ENCODE measurements around the gene TMEM201.
"Not testable (repeated sequence)": the region's sequence is repeated elsewhere in the genome, so short reads cannot be mapped to it uniquely, and the experiment has no call there.

The TMEM201 gene

DNA sequence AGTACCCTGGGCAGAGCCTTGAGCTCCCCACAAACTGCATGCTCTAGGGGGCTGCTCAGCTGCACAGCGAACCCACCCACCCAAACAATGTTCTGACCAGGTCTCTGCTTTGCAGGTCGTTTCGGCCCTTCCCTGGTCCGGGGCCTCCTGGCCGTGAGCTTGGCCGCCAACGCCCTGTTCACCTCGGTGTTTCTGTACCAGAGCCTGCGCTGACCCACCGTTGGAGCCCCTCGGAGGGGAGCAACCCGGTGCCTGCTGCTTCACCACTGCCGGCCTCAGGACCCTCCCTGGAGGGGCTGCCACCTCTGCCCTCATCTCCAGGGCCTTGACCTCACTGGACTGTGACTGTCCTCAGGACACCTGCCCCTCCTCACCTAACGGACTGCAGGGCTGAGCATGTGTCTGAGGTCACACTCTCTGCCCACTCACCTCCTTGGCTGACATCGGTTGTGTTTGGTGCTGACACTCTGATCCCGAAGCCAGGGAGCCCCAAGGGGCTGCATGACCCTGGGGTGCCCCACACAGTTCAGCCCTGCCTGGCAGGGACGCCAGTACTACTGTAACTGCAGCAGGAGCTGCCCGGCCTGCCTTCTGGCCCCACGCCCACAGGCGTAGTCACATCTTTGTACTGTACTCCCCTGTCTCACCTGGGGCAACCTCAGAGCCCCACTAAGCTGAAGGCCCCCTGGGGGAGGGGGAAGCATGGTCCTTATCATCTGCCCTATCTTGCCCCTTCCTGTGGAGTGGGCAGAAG is 24.3 kb downstream of the TMEM201 start:
- no peak overlapping the region for H3K4me3 ChIP-seq (ENCODE audit: low read depth, low read length)
- TF ChIP-seq, protein P1, sequence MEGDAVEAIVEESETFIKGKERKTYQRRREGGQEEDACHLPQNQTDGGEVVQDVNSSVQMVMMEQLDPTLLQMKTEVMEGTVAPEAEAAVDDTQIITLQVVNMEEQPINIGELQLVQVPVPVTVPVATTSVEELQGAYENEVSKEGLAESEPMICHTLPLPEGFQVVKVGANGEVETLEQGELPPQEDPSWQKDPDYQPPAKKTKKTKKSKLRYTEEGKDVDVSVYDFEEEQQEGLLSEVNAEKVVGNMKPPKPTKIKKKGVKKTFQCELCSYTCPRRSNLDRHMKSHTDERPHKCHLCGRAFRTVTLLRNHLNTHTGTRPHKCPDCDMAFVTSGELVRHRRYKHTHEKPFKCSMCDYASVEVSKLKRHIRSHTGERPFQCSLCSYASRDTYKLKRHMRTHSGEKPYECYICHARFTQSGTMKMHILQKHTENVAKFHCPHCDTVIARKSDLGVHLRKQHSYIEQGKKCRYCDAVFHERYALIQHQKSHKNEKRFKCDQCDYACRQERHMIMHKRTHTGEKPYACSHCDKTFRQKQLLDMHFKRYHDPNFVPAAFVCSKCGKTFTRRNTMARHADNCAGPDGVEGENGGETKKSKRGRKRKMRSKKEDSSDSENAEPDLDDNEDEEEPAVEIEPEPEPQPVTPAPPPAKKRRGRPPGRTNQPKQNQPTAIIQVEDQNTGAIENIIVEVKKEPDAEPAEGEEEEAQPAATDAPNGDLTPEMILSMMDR (conservative IDR thresholded peaks at IDR 0.05; ENCODE audit: low read depth, low read length): no peak
- DNase-seq (ENCODE audit: low read depth): no peak

GRCh38 chr1:9613625-9614299 is 25.1 kb downstream of the TMEM201 start:
- no peak overlapping the region for H3K4me3 ChIP-seq (ENCODE audit: low read depth, low read length)
- DNase-seq (ENCODE audit: low read depth): no peak
- TF ChIP-seq, protein P1 (conservative IDR thresholded peaks at IDR 0.05; ENCODE audit: low read depth, low read length): no peak

- peak; percentile 67 for DNase-seq (ENCODE audit: low read depth)
- H3K4me3 ChIP-seq (ENCODE audit: low read depth, low read length): no peak overlapping the region
- TF ChIP-seq, protein P1 (conservative IDR thresholded peaks at IDR 0.05; ENCODE audit: low read depth, low read length): peak; percentile 84
Observed at GRCh38 chr1:9615316-9616063, 26.8 kb downstream of the TMEM201 start.

GRCh38 chr1:9618909-9619679 is 30.4 kb downstream of the TMEM201 start:
- H3K4me3 ChIP-seq (ENCODE audit: low read depth, low read length): no peak overlapping the region
- TF ChIP-seq, protein P1 (conservative IDR thresholded peaks at IDR 0.05; ENCODE audit: low read depth, low read length): no peak
- no peak for DNase-seq (ENCODE audit: low read depth)

DNA sequence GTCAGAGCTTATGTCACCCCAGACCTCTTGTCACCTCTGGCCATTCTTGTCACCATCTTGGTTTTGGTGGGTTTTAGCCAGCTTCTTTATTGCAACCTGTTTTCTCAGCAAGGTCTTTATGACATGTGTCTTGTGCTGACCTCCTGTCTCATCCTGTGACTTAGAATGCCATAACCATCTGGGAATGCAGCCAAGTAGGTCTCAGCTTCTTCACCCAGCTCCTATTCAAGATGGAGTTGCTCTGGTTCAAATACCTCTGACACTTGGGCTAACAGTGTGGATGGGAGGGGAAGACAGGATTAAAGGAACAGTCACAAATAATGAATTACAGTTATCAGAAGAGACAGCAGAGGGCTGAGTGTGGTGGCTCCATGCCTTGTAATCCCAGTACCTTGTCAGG is 32.3 kb downstream of the TMEM201 start:
- TF ChIP-seq, protein P1 (conservative IDR thresholded peaks at IDR 0.05; ENCODE audit: low read depth, low read length): no peak
- no peak overlapping the region for H3K4me3 ChIP-seq (ENCODE audit: low read depth, low read length)
- no peak for DNase-seq (ENCODE audit: low read depth)

DNA sequence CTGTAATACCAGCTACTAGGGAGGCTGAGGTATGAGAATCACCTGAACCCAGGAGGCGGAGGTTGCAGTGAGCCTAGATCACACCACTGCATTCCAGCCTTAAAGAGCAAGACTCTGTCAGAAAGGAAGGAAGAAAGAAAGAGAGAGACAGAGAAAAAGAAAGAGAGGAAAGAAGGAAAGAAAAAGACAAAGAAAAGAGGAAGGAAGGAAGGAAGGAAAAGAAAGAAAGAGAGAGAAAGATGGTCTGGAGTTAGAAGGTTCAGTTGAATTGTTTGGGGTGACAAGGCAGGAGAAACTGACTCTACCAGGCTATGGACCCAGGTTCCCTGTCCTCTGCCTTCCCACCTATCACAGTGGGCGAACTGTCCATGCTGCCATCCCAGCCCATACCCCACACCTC is 35.4 kb downstream of the TMEM201 start:
- H3K4me3 ChIP-seq (ENCODE audit: low read depth, low read length): no peak overlapping the region
- TF ChIP-seq, protein P1 (conservative IDR thresholded peaks at IDR 0.05; ENCODE audit: low read depth, low read length): no peak
- no peak for DNase-seq (ENCODE audit: low read depth)

DNA sequence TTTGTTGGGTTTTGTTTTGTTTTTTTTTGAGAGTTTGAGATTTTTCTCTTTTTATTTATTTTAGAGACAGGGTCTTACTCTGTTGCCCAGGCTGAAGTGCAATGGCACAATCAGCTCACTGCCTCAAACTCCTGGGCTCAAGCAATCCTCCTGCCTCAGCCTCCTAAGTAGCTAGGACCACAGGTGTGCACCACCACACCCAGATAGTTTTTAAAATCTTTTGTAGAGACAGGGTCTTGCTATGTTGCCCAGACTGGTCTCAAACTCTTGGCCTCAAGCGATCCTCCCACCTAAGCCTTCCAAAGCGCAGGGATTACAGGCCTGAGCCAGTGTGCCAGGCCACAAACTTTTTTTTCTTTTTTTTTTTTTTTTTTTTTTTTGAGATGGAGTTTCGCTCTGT is 36.3 kb downstream of the TMEM201 start:
- H3K4me3 ChIP-seq (ENCODE audit: low read depth, low read length); DNase-seq (ENCODE audit: low read depth): not testable (repeated sequence)
